ENCODE data around the gene NUDT1. TPM values are rescaled to one million over a fixed set of nuclear protein-coding genes. Genes with fewer than 3 reads are reported as not detected.

The NUDT1 gene
- total and polyA plus RNA-seq, 2 donors (not counting 1 experiment from before 2014, with no cell fraction given), result 19.8 to 28.4 TPM

- TF ChIP-seq EZH2 (IDR thresholded peaks at IDR 0.05; ENCODE audit: low read length, missing control alignments) (no peak), CTCF (conservative IDR thresholded peaks at IDR 0.05 in 1 of 2, IDR thresholded peaks at IDR 0.05 in 1 of 2; ENCODE audit: low read depth in 1 of 2, low read length in 2 of 2) (no peak)
- Histone ChIP-seq H3K4me1 (ENCODE audit: control insufficient read depth, extremely low read depth, insufficient read depth, low read length) (no peaks in the 10 kb centered on the region), H3K4me2 (ENCODE audit: extremely low read depth, insufficient read depth, low read length) (no peak overlapping the region), H4K20me1 (ENCODE audit: control insufficient read depth, extremely low read depth, insufficient read depth, low read length) (no peaks in the 10 kb centered on the region), H3K9me3 (ENCODE audit: control insufficient read depth, insufficient read depth, low read depth, low read length) (no peaks in the 10 kb centered on the region), H3K4me3 (replicated peaks in 1 of 4; ENCODE audit: control extremely low read depth in 1 of 4, insufficient read depth in 1 of 4, low read depth in 3 of 4, low read length in 4 of 4) (no peak overlapping the region), H2AFZ (ENCODE audit: low read length) (no peak overlapping the region), H3K79me2 (ENCODE audit: control insufficient read depth, insufficient read depth, low read length) (no peaks in the 10 kb centered on the region), H3K9ac (ENCODE audit: insufficient read depth, low read length) (no peak overlapping the region), H3K36me3 (ENCODE audit: control insufficient read depth, insufficient read depth, low read length) (peaks cover 1% of the 10 kb centered on the region), H3K27me3 (ENCODE audit: control insufficient read depth, insufficient read depth, low read length) (no peaks in the 10 kb centered on the region), H3K27ac (ENCODE audit: insufficient read depth, low read length) (no peak overlapping the region)
- no peak for DNase-seq (ENCODE audit: low read depth in 2 of 2)
Observed at GRCh38 chr7:2219136-2219535, 22.9 kb upstream of the NUDT1 start.

GRCh38 chr7:2219606-2220005 is 22.4 kb upstream of the NUDT1 start:
- no peaks in the 10 kb centered on the region for H3K27me3 ChIP-seq (ENCODE audit: control insufficient read depth, insufficient read depth, low read length)
- H3K4me1 ChIP-seq (ENCODE audit: control insufficient read depth, extremely low read depth, insufficient read depth, low read length), result no peaks in the 10 kb centered on the region
- H3K27ac ChIP-seq (ENCODE audit: insufficient read depth, low read length), result no peak overlapping the region
- no peak overlapping the region for H3K4me2 ChIP-seq (ENCODE audit: extremely low read depth, insufficient read depth, low read length)
- no peak overlapping the region for H2AFZ ChIP-seq (ENCODE audit: low read length)
- H3K9ac ChIP-seq (ENCODE audit: insufficient read depth, low read length), result no peak overlapping the region
- TF ChIP-seq CTCF (conservative IDR thresholded peaks at IDR 0.05 in 1 of 2, IDR thresholded peaks at IDR 0.05 in 1 of 2; ENCODE audit: low read depth in 1 of 2, low read length in 2 of 2) (no peak), EZH2 (IDR thresholded peaks at IDR 0.05; ENCODE audit: low read length, missing control alignments) (no peak)
- DNase-seq (ENCODE audit: low read depth in 2 of 2), result no peak
- H3K9me3 ChIP-seq (ENCODE audit: control insufficient read depth, insufficient read depth, low read depth, low read length), result no peaks in the 10 kb centered on the region
- H4K20me1 ChIP-seq (ENCODE audit: control insufficient read depth, extremely low read depth, insufficient read depth, low read length), result no peaks in the 10 kb centered on the region
- H3K4me3 ChIP-seq (replicated peaks in 1 of 4; ENCODE audit: control extremely low read depth in 1 of 4, insufficient read depth in 1 of 4, low read depth in 3 of 4, low read length in 4 of 4), result no peak overlapping the region
- H3K36me3 ChIP-seq (ENCODE audit: control insufficient read depth, insufficient read depth, low read length), result peaks cover 1% of the 10 kb centered on the region
- H3K79me2 ChIP-seq (ENCODE audit: control insufficient read depth, insufficient read depth, low read length), result no peaks in the 10 kb centered on the region

- H3K4me1 ChIP-seq (ENCODE audit: control insufficient read depth, extremely low read depth, insufficient read depth, low read length), result no peaks in the 10 kb centered on the region
- H3K9me3 ChIP-seq (ENCODE audit: control insufficient read depth, insufficient read depth, low read depth, low read length), result no peaks in the 10 kb centered on the region
- H3K4me2 ChIP-seq (ENCODE audit: extremely low read depth, insufficient read depth, low read length), result no peak overlapping the region
- H3K9ac ChIP-seq (ENCODE audit: insufficient read depth, low read length), result no peak overlapping the region
- H2AFZ ChIP-seq (ENCODE audit: low read length), result no peak overlapping the region
- no peak for DNase-seq (ENCODE audit: low read depth in 2 of 2)
- H3K4me3 ChIP-seq (replicated peaks in 1 of 4; ENCODE audit: control extremely low read depth in 1 of 4, insufficient read depth in 1 of 4, low read depth in 3 of 4, low read length in 4 of 4), result no peak overlapping the region
- no peaks in the 10 kb centered on the region for H3K27me3 ChIP-seq (ENCODE audit: control insufficient read depth, insufficient read depth, low read length)
- no peaks in the 10 kb centered on the region for H3K79me2 ChIP-seq (ENCODE audit: control insufficient read depth, insufficient read depth, low read length)
- H4K20me1 ChIP-seq (ENCODE audit: control insufficient read depth, extremely low read depth, insufficient read depth, low read length), result no peaks in the 10 kb centered on the region
- H3K27ac ChIP-seq (ENCODE audit: insufficient read depth, low read length), result no peak overlapping the region
- H3K36me3 ChIP-seq (ENCODE audit: control insufficient read depth, insufficient read depth, low read length), result peaks cover 3% of the 10 kb centered on the region
- TF ChIP-seq CTCF (conservative IDR thresholded peaks at IDR 0.05 in 1 of 2, IDR thresholded peaks at IDR 0.05 in 1 of 2; ENCODE audit: low read depth in 1 of 2, low read length in 2 of 2), result no peak
- no peak for TF ChIP-seq EZH2 (IDR thresholded peaks at IDR 0.05; ENCODE audit: low read length, missing control alignments)
Observed at GRCh38 chr7:2220030-2220429, 22.0 kb upstream of the NUDT1 start.
